Measurements from ENCODE around the gene SFXN2. TPM values are rescaled to one million over a fixed set of nuclear protein-coding genes. Genes with fewer than 3 reads are reported as not detected.

The SFXN2 gene
- polyA plus RNA-seq, 1 experiment = 6.5 TPM

DNA sequence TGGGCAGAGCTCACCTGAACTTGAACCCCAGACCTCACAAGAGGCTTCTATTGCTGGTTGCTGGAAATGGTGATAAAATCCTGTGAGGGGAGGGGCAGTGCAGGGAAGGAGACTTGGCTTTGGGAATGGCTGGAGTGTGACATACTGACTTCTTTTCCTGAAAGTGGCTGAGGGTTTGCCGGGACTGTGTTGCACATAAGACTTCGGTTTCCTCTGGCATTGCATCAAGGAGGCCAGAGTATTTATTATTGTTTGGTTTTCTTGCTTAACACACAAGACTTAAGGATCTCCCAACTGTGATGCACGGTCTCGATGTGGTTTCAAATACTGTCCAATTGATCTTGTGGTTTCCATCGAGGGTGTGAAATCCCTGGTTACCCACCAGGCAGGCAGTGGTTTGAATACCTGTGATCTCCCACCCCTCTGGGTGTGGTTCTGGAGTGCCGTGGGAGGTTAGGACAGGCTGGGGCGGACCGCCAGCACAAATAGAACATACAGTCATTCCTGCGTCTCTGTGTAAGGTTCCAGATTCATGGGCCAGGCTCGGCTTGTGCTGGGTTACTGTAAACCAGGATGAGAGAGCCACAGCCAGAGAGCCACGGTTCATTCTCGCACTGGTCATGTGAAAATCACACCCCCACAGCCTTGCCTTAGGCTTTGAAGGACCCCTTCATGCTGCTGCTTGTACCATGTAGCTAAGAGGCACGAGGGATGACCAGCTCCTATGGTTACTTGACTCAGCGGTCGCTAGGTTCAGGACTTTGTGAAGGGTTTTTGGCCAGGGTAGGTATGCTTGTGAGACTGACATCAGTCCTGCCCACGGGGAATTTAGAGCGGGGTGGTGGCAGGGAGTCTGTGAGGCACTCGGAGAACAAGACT is 68.5 kb downstream of the SFXN2 start:
- Histone ChIP-seq H3K27me3 (ENCODE audit: control insufficient read depth, insufficient read depth, low read length) (peaks cover 2% of the 10 kb centered on the region), H3K27ac (ENCODE audit: low read depth, low read length) (peak overlapping the region; percentile 33), H3K4me3 (ENCODE audit: low read depth, low read length) (peak overlapping the region; percentile 11; the same call in 1 of the 2 replicates), H3K9me3 (ENCODE audit: control insufficient read depth, insufficient read depth, low read length) (no peaks in the 10 kb centered on the region)
- CTCF ChIA-PET = interaction anchor here (1.0 to 1.2 kb wide), 2 partner anchors 10 to 31 kb away, joined by 3 to 8 read pairs; no protein-coding TSS in a partner anchor
- POLR2A ChIA-PET = no interaction called here
- TF ChIP-seq, protein P1, sequence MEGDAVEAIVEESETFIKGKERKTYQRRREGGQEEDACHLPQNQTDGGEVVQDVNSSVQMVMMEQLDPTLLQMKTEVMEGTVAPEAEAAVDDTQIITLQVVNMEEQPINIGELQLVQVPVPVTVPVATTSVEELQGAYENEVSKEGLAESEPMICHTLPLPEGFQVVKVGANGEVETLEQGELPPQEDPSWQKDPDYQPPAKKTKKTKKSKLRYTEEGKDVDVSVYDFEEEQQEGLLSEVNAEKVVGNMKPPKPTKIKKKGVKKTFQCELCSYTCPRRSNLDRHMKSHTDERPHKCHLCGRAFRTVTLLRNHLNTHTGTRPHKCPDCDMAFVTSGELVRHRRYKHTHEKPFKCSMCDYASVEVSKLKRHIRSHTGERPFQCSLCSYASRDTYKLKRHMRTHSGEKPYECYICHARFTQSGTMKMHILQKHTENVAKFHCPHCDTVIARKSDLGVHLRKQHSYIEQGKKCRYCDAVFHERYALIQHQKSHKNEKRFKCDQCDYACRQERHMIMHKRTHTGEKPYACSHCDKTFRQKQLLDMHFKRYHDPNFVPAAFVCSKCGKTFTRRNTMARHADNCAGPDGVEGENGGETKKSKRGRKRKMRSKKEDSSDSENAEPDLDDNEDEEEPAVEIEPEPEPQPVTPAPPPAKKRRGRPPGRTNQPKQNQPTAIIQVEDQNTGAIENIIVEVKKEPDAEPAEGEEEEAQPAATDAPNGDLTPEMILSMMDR (IDR thresholded peaks at IDR 0.05; ENCODE audit: low read depth, low read length) = no peak
- peak; percentile 75 for DNase-seq (ENCODE audit: low read depth, low spot score)

DNA sequence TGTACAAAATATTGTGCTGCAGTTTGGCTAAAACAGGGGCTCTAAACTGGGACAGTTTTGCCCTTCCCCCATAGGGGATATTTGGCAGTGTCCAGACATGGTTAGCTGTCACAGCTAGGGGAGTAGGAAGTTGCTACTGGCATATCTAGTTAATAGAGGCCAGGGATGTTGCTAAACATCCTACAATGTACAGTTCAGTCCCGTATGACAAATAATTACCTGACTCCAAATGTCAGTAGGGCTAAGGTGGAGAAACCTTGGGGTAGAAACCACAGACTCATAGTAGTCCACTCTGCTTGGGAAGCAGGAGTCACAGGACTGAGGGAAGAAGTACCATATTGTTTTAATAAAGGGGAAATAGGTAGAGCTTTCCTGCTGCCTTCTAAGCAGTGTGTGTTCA is 69.1 kb downstream of the SFXN2 start:
- no peak overlapping the region for H3K27ac ChIP-seq (ENCODE audit: low read depth, low read length)
- peaks cover 2% of the 10 kb centered on the region for H3K27me3 ChIP-seq (ENCODE audit: control insufficient read depth, insufficient read depth, low read length)
- no peak for DNase-seq (ENCODE audit: low read depth, low spot score)
- H3K4me3 ChIP-seq (ENCODE audit: low read depth, low read length) = no peak overlapping the region
- CTCF ChIA-PET = interaction anchor here (1.2 kb wide), 1 partner anchor 10 kb away, joined by 3 read pairs; no protein-coding TSS in a partner anchor
- TF ChIP-seq, protein P1 (IDR thresholded peaks at IDR 0.05; ENCODE audit: low read depth, low read length) = no peak
- POLR2A ChIA-PET = no interaction called here
- no peaks in the 10 kb centered on the region for H3K9me3 ChIP-seq (ENCODE audit: control insufficient read depth, insufficient read depth, low read length)

DNA sequence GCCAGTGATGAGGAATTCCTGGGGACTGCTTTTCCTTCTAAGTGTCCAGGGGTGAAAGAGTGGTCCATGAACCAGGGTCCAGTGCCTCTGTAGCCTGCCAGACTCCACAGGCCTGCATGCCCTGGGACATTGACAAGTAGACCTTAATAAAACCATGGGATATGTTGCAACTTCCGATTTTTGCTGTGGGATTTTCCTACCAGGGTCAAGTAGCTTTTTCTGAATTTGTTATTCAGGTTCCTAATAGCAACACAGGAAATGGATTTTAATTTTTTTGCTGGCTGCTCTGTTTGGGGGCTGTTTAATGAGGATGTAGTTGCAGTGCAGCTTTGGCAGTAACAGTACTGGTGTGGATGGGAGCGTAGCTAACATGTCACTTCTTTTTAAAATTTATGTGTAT is 71.4 kb downstream of the SFXN2 start:
- DNase-seq (ENCODE audit: low read depth, low spot score) = no peak
- POLR2A ChIA-PET = no interaction called here

DNA sequence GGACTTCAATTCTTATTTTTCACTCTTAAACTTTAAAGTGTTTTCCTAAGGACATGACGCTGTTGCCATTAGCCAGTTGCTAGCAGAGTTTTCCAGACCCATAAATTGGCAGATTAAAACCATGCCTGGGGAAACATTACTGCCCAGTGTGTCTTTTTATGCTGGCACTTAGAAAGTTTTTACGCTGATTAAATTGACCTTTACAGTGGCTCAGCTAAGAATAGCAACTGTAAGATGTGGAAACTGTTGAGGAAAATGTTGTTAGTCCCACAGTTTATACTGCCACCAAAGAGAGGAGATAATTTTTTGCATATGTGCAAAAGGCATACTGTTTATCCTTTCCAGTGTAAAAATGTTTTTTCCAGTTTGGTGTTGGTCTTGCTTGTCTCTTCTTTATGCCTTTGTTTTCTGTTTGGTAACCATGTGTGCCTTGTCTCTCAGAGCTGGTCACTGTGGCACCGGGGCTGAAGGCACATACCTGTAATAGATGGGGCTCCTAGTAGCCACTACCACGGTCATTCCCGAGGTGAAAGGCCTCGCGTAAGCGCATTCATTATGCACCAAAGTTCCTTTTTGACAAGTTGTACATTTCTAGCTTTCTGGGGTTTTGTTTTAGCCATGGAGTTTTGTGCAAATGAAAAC is 77.4 kb downstream of the SFXN2 start:
- Histone ChIP-seq H3K4me3 (ENCODE audit: low read depth, low read length) (no peak overlapping the region), H3K27ac (ENCODE audit: low read depth, low read length) (no peak overlapping the region), H3K27me3 (ENCODE audit: control insufficient read depth, insufficient read depth, low read length) (no peaks in the 10 kb centered on the region), H3K9me3 (ENCODE audit: control insufficient read depth, insufficient read depth, low read length) (no peaks in the 10 kb centered on the region)
- TF ChIP-seq, protein P1 (IDR thresholded peaks at IDR 0.05; ENCODE audit: low read depth, low read length) = no peak
- DNase-seq (ENCODE audit: low read depth, low spot score) = no peak
- ChIA-PET POLR2A (interaction anchor here (0.6 kb wide), 1 partner anchor 78 kb away, joined by 4 read pairs; no protein-coding TSS in a partner anchor), CTCF (interaction anchor here (0.6 kb wide), 1 partner anchor 106 kb away, joined by 3 read pairs; no protein-coding TSS in a partner anchor)

More for the DNA sequence above, 71.4 kb downstream of the SFXN2 start:
- no peaks in the 10 kb centered on the region for H3K9me3 ChIP-seq (ENCODE audit: control insufficient read depth, insufficient read depth, low read length)
- H3K4me3 ChIP-seq (ENCODE audit: low read depth, low read length) = no peak overlapping the region
- no peak overlapping the region for H3K27ac ChIP-seq (ENCODE audit: low read depth, low read length)
- TF ChIP-seq, protein P1 (IDR thresholded peaks at IDR 0.05; ENCODE audit: low read depth, low read length) = no peak
- CTCF ChIA-PET = no interaction called here
- H3K27me3 ChIP-seq (ENCODE audit: control insufficient read depth, insufficient read depth, low read length) = peaks cover 2% of the 10 kb centered on the region

Other genes starting within 250 kb of the SFXN2 start
- 164 and 192 TPM in 2 replicates for gene ACTR1A, start 211.9 kb upstream of the SFXN2 start, polyA plus RNA-seq (2011; rRNA removed)
- gene SUFU, start 210.7 kb upstream of the SFXN2 start, polyA plus RNA-seq (2011; rRNA removed) = 11.0 and 13.2 TPM in 2 replicates
- gene TRIM8, start 70.2 kb upstream of the SFXN2 start, polyA plus RNA-seq (2011; rRNA removed) = 66.8 and 80.9 TPM in 2 replicates
- gene ARL3, start 239 bp upstream of the SFXN2 start, polyA plus RNA-seq (2011; rRNA removed) = 16.5 and 19.2 TPM in 2 replicates
- 27.6 and 28.1 TPM in 2 replicates for gene WBP1L, start 29.3 kb downstream of the SFXN2 start, polyA plus RNA-seq (2011; rRNA removed)
- gene CYP17A1, start 122.8 kb downstream of the SFXN2 start, polyA plus RNA-seq (2011; rRNA removed) = not detected in 2 replicates
- 21.0 and 31.1 TPM in 2 replicates for gene BORCS7, start 139.6 kb downstream of the SFXN2 start, polyA plus RNA-seq (2011; rRNA removed)
- gene AS3MT, start 154.8 kb downstream of the SFXN2 start, polyA plus RNA-seq (2011; rRNA removed) = 4.0 and 6.7 TPM in 2 replicates
- gene CNNM2, start 203.7 kb downstream of the SFXN2 start, polyA plus RNA-seq (2011; rRNA removed) = 5.2 and 5.8 TPM in 2 replicates